A549 (cell line): ENCODE measurements around the gene SIGLEC8. TPM values are rescaled to one million over a fixed set of nuclear protein-coding genes. Genes with fewer than 3 reads are reported as not detected.
A peak's percentile ranks its signal among the peaks of the same experiment; 100 is the strongest.

Experiments used
- ATAC-seq, 2 experiments: fragments of 200-7000 bp in 1 of 2; fragments of >200 bp in 1 of 2; cut with Nextera tagmentation in 1 of 2; cut with Tn5 transposase in 1 of 2; 3 replicates each; pipeline versions ENCODE4 v1.8.0 to v1.9.1; 2018 to 2020; ENCODE audit warnings: mild to moderate bottlenecking in 1 of 2, moderate library complexity in 1 of 2
- CTCF ChIA-PET: fragments of 300-600 bp; sonication (Branson Sonifier 250); formaldehyde crosslinking; extraction: SDS; loops from one replicate; lab custom pipeline; 2021; ENCODE audit warnings: antibody characterized with exemption, inconsistent platforms; lab: Yijun Ruan, JAX
- POLR2A ChIA-PET: fragments of 350-600 bp; formaldehyde crosslinking; extraction: SDS; loops from one replicate; lab custom pipeline; 2021; ENCODE audit warnings: antibody characterized with exemption, inconsistent platforms; lab: Yijun Ruan, JAX
- DNase-seq, 2 experiments: peaks; one replicate each; pipeline versions ENCODE4 v3.0.0 to v3.0.0-alpha.2; 2011 to 2016; ENCODE audit warnings: low read depth in 1 of 2, low spot score in 1 of 2
- FAIRE-seq: peaks from 2 replicates; lab custom pipeline; 2011; peaks lifted over from hg19 to GRCh38; lab: Jason Lieb, UNC
- H3K27ac ChIP-seq, 2 experiments: fragments of >200 bp; sonication (Bioruptor Twin); formaldehyde crosslinking; 3 replicates each; pipeline ENCODE4 v1.5.1; 2016 to 2017
- H3K4me1 ChIP-seq: fragments of >200 bp; sonication (Bioruptor Twin); formaldehyde crosslinking; 3 replicates; pipeline ENCODE4 v1.6.1; 2016
- H3K4me2 ChIP-seq: fragments of >200 bp; sonication (Bioruptor Twin); formaldehyde crosslinking; 3 replicates; pipeline ENCODE4 v1.6.1; 2016
- H3K4me3 ChIP-seq: fragments of >200 bp; sonication (Bioruptor Twin); formaldehyde crosslinking; 3 replicates; pipeline ENCODE4 v1.5.1; 2016
- H3K9me3 ChIP-seq: fragments of >200 bp; sonication (Bioruptor Twin); formaldehyde crosslinking; 3 replicates; pipeline ENCODE4 v1.6.1; 2016
- EHF ChIP-seq: fragments of 250-450 bp; sonication (Bioruptor Pico); IDR thresholded peaks from 2 replicates; pipeline ENCODE4 v1.5.0; 2020; ENCODE audit warnings: mild to moderate bottlenecking
- ESRRA ChIP-seq: fragments of 150-350 bp; IDR thresholded peaks from 2 replicates; pipeline ENCODE4 v1.6.1; 2014; ENCODE audit warnings: mild to moderate bottlenecking, low read length, borderline replicate concordance
- FOSL2 ChIP-seq, 2 experiments: fragments of 450-650 bp in 1 of 2; fragments of >200 bp in 1 of 2; sonication (Bioruptor Twin) in 1 of 2; formaldehyde crosslinking; IDR thresholded peaks; 2 replicates each; pipeline versions ENCODE4 v1.5.0 to v1.6.1; 2016 to 2020; ENCODE audit warnings: mild to moderate bottlenecking in 1 of 2, moderate library complexity in 1 of 2
- HDAC2 ChIP-seq: fragments of 200-600 bp; sonication (generic); IDR thresholded peaks from 2 replicates; pipeline ENCODE4 v1.6.1; 2016
- HEYL ChIP-seq: fragments of 250-450 bp; sonication (Bioruptor Pico); IDR thresholded peaks from 2 replicates; pipeline ENCODE4 v1.8.0; 2021; ENCODE audit warnings: mild to moderate bottlenecking, moderate library complexity
- RARB ChIP-seq: fragments of 250-450 bp; sonication (Bioruptor Pico); IDR thresholded peaks from 2 replicates; pipeline ENCODE4 v1.8.0; 2021; ENCODE audit warnings: mild to moderate bottlenecking, moderate library complexity
- RCOR1 ChIP-seq: fragments of 150-350 bp; IDR thresholded peaks from 2 replicates; pipeline ENCODE4 v1.6.1; 2014; ENCODE audit warnings: antibody characterized with exemption, low read length, low read depth
- TP53 ChIP-seq: fragments of 250-450 bp; sonication (Bioruptor Pico); IDR thresholded peaks from 2 replicates; pipeline ENCODE4 v1.5.0; 2021; ENCODE audit warnings: mild to moderate bottlenecking, moderate library complexity
- ZFP36 ChIP-seq: fragments of 450-650 bp; IDR thresholded peaks from 2 replicates; pipeline ENCODE4 v1.6.1; 2014; ENCODE audit warnings: borderline replicate concordance; ENCODE audit not compliant: partially characterized antibody
- ZSCAN20 ChIP-seq: fragments of 250-450 bp; sonication (Bioruptor Pico); IDR thresholded peaks from 2 replicates; pipeline ENCODE4 v1.8.0; 2022; ENCODE audit warnings: mild to moderate bottlenecking, moderate library complexity
- WGBS: methylation state at CpG from one replicate; pipeline ENCODE4 v1.1.6; 2017; ENCODE audit errors: missing lambda C conversion rate; 5-methylcytosine and 5-hydroxymethylcytosine counted together
- polyA plus RNA-seq, 4 experiments: library from polyadenylated mRNA; depleted of rRNA in 3 of 4; stranded (reverse); fragments of >200 nt; fragmentation: RNase III in 1 of 4; extraction: RNeasy Plus Mini Kit Qiagen cat#74134 plus additional on column Dnase treatment in 1 of 4; gene quantifications; 2 replicates in 3 of 4; 3 replicates in 1 of 4; pipeline ENCODE4 v1.2.3, GENCODE V29; 2011 to 2017
- TF ChIP-seq, protein P1 (sequence below): fragments of 200-600 bp; sonication (generic); IDR thresholded peaks from 2 replicates; pipeline ENCODE4 v1.6.1; 2016; ENCODE audit warnings: antibody characterized with exemption, mild to moderate bottlenecking, moderate library complexity
- TF ChIP-seq, protein P2 (sequence below): IDR thresholded peaks from 2 replicates; pipeline ENCODE4 v1.6.1; 2012; ENCODE audit warnings: low read depth, borderline replicate concordance
- TF ChIP-seq, protein P3 (sequence below): fragments of 450-650 bp; IDR thresholded peaks from 2 replicates; pipeline ENCODE4 v1.6.1; 2014; ENCODE audit warnings: antibody characterized with exemption

SIGLEC8 gene
- polyA plus RNA-seq, 2 of the 4 experiments (the other 2 are of a cell fraction) = not detected

- no peak overlapping the region for H3K4me2 ChIP-seq
- ATAC-seq (no peak), DNase-seq (no peak), FAIRE-seq (no peak)
- H3K4me3 ChIP-seq = no peak overlapping the region
- ChIA-PET CTCF (interaction anchor here (0.9 kb wide), 1 partner anchor 13 kb away, joined by 6 read pairs; no protein-coding TSS in a partner anchor), POLR2A (no interaction called here)
- no peak overlapping the region for H3K27ac ChIP-seq
- TF ChIP-seq EHF (CRISPR knock-in tag) = no peak
- TF ChIP-seq RARB = no peak
- TF ChIP-seq FOSL2 (IDR thresholded peaks at IDR 0.05) = no peak
- TF ChIP-seq FOSL2 (CRISPR knock-in tag; IDR thresholded peaks at IDR 0.05) = no peak
- no peak for TF ChIP-seq ZFP36
- peaks cover 14% of the 10 kb centered on the region; the same call in 1 of the 3 replicates for H3K9me3 ChIP-seq
- WGBS = 21% methylated on average over 5 of the region's 5 CpGs
- H3K4me1 ChIP-seq = no peaks in the 10 kb centered on the region
Measured at GRCh38 chr19:51485960-51486660, 27.9 kb upstream of the SIGLEC8 start.

DNA sequence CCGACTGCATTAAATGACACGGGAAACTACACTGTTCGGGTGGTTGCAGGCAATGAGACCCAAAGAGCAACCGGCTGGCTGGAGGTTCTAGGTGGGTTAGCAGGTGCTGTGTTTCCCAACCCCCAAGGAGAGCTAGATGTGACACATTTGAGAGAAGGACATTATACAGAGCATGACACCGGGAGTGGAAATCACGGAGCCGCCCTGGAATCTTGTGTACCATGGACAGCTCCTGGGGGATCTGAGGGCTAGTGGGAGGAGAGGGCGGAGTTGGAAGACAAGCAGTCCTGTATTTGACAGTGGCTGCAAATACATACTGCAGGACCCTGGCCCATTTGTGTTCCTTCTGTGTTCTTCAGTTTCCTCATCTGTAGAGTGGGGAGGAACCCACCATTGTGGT, 22.3 kb upstream of the SIGLEC8 start:
- Histone ChIP-seq H3K27ac (no peak overlapping the region), H3K4me2 (no peak overlapping the region), H3K4me1 (peaks cover 1% of the 10 kb centered on the region; the same call in 1 of the 3 replicates), H3K4me3 (no peak overlapping the region), H3K9me3 (peaks cover 15% of the 10 kb centered on the region)
- WGBS = 63% methylated on average over 8 of the region's 8 CpGs
- DNase-seq (no peak), ATAC-seq (no peak; a peak in 1 of 6 replicates), FAIRE-seq (no peak)
- POLR2A ChIA-PET = no interaction called here
- CTCF ChIA-PET = interaction anchor here (0.9 to 2.5 kb wide), 4 partner anchors 7 to 177 kb away, joined by 3 to 14 read pairs (median 5); no protein-coding TSS in a partner anchor
- TF ChIP-seq TP53 (CRISPR knock-in tag) = no peak
- TF ChIP-seq, protein P1, sequence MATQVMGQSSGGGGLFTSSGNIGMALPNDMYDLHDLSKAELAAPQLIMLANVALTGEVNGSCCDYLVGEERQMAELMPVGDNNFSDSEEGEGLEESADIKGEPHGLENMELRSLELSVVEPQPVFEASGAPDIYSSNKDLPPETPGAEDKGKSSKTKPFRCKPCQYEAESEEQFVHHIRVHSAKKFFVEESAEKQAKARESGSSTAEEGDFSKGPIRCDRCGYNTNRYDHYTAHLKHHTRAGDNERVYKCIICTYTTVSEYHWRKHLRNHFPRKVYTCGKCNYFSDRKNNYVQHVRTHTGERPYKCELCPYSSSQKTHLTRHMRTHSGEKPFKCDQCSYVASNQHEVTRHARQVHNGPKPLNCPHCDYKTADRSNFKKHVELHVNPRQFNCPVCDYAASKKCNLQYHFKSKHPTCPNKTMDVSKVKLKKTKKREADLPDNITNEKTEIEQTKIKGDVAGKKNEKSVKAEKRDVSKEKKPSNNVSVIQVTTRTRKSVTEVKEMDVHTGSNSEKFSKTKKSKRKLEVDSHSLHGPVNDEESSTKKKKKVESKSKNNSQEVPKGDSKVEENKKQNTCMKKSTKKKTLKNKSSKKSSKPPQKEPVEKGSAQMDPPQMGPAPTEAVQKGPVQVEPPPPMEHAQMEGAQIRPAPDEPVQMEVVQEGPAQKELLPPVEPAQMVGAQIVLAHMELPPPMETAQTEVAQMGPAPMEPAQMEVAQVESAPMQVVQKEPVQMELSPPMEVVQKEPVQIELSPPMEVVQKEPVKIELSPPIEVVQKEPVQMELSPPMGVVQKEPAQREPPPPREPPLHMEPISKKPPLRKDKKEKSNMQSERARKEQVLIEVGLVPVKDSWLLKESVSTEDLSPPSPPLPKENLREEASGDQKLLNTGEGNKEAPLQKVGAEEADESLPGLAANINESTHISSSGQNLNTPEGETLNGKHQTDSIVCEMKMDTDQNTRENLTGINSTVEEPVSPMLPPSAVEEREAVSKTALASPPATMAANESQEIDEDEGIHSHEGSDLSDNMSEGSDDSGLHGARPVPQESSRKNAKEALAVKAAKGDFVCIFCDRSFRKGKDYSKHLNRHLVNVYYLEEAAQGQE = peak; percentile 88
- no peak for TF ChIP-seq ZFP36

- Histone ChIP-seq H3K4me2 (no peak overlapping the region), H3K27ac (no peak overlapping the region), H3K4me3 (no peak overlapping the region), H3K9me3 (peaks cover 18% of the 10 kb centered on the region), H3K4me1 (peaks cover 10% of the 10 kb centered on the region; the same call in 2 of the 3 replicates)
- ATAC-seq (no peak), DNase-seq (no peak), FAIRE-seq (no peak)
- ChIA-PET CTCF (interaction anchor here (0.5 to 1.6 kb wide), 2 partner anchors 101 to 177 kb away, joined by 3 to 4 read pairs; no protein-coding TSS in a partner anchor), POLR2A (no interaction called here)
- 42% methylated on average over 12 of the region's 12 CpGs for WGBS
- TF ChIP-seq HDAC2 = no peak
- TF ChIP-seq ESRRA = no peak
- no peak for TF ChIP-seq HEYL (CRISPR knock-in tag)
- TF ChIP-seq, protein P2, sequence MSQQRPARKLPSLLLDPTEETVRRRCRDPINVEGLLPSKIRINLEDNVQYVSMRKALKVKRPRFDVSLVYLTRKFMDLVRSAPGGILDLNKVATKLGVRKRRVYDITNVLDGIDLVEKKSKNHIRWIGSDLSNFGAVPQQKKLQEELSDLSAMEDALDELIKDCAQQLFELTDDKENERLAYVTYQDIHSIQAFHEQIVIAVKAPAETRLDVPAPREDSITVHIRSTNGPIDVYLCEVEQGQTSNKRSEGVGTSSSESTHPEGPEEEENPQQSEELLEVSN = no peak
- TF ChIP-seq ZFP36 = no peak
- TF ChIP-seq FOSL2 (IDR thresholded peaks at IDR 0.05) = no peak
- no peak for TF ChIP-seq FOSL2 (CRISPR knock-in tag; IDR thresholded peaks at IDR 0.05)
- no peak for TF ChIP-seq TP53 (CRISPR knock-in tag)
- no peak for TF ChIP-seq ZSCAN20 (CRISPR knock-in tag)
- TF ChIP-seq RCOR1 = no peak
- TF ChIP-seq RARB = no peak
- TF ChIP-seq, protein P3, sequence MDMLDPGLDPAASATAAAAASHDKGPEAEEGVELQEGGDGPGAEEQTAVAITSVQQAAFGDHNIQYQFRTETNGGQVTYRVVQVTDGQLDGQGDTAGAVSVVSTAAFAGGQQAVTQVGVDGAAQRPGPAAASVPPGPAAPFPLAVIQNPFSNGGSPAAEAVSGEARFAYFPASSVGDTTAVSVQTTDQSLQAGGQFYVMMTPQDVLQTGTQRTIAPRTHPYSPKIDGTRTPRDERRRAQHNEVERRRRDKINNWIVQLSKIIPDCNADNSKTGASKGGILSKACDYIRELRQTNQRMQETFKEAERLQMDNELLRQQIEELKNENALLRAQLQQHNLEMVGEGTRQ = no peak
Measured at GRCh38 chr19:51479531-51480331, 21.5 kb upstream of the SIGLEC8 start.
